ENCODE measurements around the gene CTSW.

GRCh38 chr11:65859812-65860277, 19.8 kb upstream of the CTSW start:
- TF ChIP-seq EZH2 (IDR thresholded peaks at IDR 0.05) (no peak), POLR2AphosphoS5 (IDR thresholded peaks at IDR 0.05; ENCODE audit: borderline replicate concordance, low read depth, low read length) (no peak), FOXP2 (optimal IDR thresholded peaks at IDR 0.05; ENCODE audit: control extremely low read depth, extremely low read length, insufficient read depth) (no peak)
